Stimulated activated CD4-positive, alpha-beta T cell treated with anti-CD3 and anti-CD28 coated beads, Interleukin-12 subunit alpha, Interleukin-12 subunit beta, amount 100 ng/mL, for 4 hours (primary cell): ENCODE data around the gene KPNA6.
"Not testable (repeated sequence)": the region's sequence is repeated elsewhere in the genome, so short reads cannot be mapped to it uniquely, and the experiment has no call there.

ENCODE experiments used
- DNase-seq: peaks from one replicate; pipeline ENCODE4 v3.0.0-alpha.2; 2020

The KPNA6 gene

GRCh38 chr1:32100807-32101708 lies 6.8 kb upstream of the KPNA6 start:
- DNase-seq, result no peak

GRCh38 chr1:32104127-32104526 lies 3.7 kb upstream of the KPNA6 start:
- no peak for DNase-seq

DNA sequence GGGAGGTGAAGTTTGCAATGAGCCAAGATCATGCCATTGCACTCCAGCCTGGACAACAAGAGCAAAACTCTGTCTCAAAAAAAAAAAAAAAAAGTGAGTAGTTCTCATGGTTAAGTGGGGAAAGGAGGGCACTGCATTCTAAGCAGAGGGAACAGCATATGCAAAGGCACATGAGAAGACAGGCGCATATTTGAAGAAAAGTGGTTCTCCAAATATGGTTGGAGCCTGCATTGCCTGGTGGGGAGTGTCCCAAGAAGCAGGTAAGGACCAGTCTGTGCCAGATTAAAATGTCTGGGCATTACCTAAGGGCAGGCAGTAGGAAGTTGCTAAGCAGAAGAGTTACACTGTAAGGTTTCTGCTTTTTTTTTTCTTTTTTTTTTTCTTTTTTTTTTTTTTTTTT lies 2.5 kb upstream of the KPNA6 start:
- DNase-seq, result no peak

DNA sequence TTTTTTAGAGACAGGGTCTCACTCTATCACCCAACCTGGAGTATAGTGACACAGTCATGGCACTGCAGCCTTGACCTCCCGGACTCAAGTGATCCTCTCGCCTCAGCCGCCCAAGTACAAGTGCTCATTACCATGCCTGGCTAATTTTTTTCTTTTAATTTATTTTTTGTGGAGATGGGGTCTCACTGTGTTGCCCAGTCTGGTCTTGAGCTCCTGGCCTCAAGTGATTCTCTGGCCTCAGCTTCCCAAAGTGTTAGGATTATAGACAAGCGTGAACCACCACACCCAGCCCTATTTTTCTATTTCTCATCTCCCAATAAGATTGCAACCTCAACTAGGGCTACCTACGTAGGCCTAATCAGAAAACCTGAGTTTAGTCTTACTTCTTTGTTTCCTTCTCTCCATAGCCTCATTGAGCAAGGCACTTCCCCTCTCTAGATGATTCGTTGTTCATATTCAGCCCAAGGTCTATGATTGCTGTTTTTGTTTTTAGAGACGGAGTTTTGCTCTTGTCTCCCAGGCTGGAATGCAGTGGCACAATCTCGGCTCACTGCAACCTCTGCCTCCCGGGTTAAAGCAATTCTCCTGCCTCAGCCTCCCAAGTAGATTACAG lies 1.1 kb upstream of the KPNA6 start:
- no peak for DNase-seq

DNA sequence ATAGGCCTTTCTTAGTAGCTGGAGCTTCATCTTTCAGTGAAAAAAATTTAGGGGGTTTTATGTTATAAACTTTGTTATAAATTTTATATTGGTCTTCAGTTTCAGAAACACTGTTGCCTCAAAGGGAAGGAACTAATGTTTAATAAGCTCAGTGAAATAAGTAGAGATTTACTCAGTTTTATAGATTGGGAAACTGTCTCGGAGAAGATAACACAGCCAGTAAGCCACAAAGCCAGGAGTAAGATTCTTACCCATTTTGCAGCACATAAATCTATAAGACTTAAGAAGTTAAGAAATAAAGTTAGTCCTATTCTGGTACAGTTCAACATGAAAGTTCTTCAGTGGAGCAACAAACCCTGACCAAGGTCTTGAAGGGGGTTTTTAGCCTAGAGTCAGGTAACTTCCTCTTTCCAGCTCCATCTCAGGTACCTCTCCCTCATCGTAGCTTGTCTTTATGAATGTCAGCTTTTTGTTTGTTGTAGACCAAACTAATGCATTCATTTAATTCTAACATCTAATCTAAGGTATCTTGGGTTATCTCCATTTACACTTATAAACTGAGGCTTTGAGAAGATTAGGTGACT lies 3.3 kb downstream of the KPNA6 start:
- no peak for DNase-seq

- no peak for DNase-seq
Observed at GRCh38 chr1:32111789-32112188, 3.9 kb downstream of the KPNA6 start.

GRCh38 chr1:32112806-32113375 lies 5.0 kb downstream of the KPNA6 start:
- no peak for DNase-seq

- not testable (repeated sequence) for DNase-seq
Observed at GRCh38 chr1:32113436-32113835, 5.6 kb downstream of the KPNA6 start.

- DNase-seq, result no peak
Observed at GRCh38 chr1:32114420-32114819, 6.6 kb downstream of the KPNA6 start.

GRCh38 chr1:32115496-32115895 lies 7.6 kb downstream of the KPNA6 start:
- no peak for DNase-seq

GRCh38 chr1:32116531-32116930 lies 8.7 kb downstream of the KPNA6 start:
- no peak for DNase-seq

DNA sequence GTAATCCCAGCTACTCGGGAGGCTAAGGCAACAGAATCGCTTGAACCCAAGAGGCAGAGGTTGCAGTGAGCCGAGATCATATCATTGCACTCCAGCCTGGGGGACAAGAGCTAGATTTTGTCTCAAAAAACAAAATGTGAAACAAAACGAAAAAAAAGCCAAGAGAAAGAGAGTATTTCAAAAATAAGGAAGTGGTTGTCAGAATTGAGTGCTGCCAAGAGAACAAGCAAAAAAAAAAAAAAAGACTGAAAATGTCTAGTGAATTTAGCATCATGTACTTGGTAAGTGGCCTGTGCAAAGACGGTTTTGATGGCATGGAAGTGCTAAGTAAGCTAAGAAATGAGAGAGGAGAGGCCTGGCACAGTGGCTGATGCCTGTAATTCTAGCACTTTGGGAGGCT lies 14.3 kb downstream of the KPNA6 start:
- DNase-seq, result no peak

- DNase-seq, result not testable (repeated sequence)
Observed at GRCh38 chr1:32123361-32123760, 15.5 kb downstream of the KPNA6 start.

DNA sequence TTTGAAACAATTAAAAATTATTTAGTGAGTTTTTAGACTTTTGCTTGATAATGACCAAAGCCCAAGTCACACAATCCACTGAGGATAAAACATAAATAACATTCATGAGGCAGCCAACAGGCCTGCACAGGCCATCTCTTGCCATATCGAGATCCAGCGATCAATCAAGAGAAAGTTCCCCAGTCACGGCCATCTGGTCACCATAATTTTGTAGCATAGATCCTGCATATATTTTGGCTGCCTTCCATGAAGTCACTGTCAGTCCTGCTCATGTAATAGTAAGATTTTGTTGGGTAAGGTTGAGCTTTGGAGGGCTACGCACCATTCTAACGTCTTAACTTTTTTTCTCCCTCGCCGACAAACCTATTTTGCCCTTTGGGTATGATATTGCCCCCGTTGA lies 17.5 kb downstream of the KPNA6 start:
- DNase-seq, result no peak

DNA sequence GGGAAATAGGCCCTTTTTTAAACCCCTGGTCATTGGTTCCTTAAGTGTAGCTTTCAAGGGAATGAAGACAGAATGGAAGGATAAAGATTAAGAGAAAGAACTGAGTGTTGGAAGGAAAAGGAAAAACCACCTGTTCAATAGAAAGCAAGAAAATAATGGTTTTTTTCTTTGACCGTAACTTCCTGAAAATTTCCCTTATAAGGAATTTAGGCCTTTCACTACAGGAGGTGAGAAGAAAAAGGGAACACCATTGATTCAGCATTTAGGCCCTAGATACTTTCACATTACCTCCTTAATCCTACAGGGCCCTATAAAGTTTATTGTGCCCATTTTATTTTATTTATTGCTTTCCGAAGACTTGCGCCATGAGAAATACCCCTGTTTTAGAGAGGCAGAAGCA lies 18.9 kb downstream of the KPNA6 start:
- DNase-seq, result no peak

- DNase-seq, result no peak
Observed at GRCh38 chr1:32127409-32128198, 19.7 kb downstream of the KPNA6 start.

- no peak for DNase-seq
Observed at GRCh38 chr1:32128479-32128878, 20.6 kb downstream of the KPNA6 start.

DNA sequence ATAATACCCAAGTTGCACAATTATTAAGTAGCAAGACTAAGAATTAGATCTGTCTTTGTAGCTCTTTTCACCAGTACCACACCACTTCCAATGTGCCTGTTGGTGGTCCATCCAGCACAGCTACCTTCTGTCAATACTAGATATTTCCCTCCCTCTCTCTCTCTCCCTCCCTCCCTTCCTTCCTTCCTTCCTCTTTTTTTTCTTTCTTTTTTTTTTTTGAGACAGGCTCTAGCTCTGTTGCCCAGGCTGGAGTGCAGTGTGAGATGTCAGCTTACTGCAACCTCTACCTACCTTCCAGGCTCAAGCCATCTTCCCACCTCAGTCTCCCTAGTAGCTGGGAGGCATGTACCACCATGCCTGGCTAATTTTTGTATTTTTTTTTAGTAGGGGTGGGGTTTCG lies 21.1 kb downstream of the KPNA6 start:
- no peak for DNase-seq

GRCh38 chr1:32133950-32134280 lies 26.1 kb downstream of the KPNA6 start:
- not testable (repeated sequence) for DNase-seq

- no peak for DNase-seq
Observed at GRCh38 chr1:32137111-32137510, 29.3 kb downstream of the KPNA6 start.

DNA sequence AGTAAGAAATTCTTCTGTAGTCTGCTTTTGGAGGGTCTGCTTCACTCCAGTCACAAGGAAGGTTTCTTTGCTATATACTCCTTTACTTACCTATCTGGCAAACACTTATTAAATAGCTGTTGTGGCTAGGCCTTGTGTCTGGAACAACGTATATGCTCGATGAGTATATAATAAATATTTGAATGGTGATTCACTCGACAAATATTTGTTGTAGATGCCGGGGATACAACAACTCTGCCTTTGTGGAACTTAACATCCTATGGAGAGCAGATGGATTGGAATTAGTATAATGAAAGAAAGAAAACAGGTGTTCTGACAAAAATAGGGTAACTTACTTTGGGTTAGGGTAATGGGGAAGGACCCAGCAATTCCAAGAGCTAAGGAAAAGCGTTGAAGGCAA lies 31.1 kb downstream of the KPNA6 start:
- DNase-seq, result no peak

GRCh38 chr1:32142446-32143301 lies 34.8 kb downstream of the KPNA6 start:
- DNase-seq, result no peak
